WTC11 (cell line): ENCODE results near the gene KDM4B. TPM values are rescaled to one million over a fixed set of nuclear protein-coding genes. Genes with fewer than 3 reads are reported as not detected.
A peak's percentile ranks its signal among the peaks of the same experiment; 100 is the strongest.

Experiments used
- ATAC-seq: fragments of 200-7000 bp; cut with Tn5 transposase; 2 replicates; pipeline ENCODE4 v1.10.0; 2021; ENCODE audit warnings: mild to moderate bottlenecking, moderate library complexity
- CTCF ChIA-PET: fragments of 300-600 bp; sonication (Branson Sonifier 250); formaldehyde crosslinking; loops from one replicate; lab custom pipeline; 2021; ENCODE audit warnings: antibody characterized with exemption; lab: Charles Lee
- POLR2A ChIA-PET: fragments of 350-600 bp; sonication (Branson Sonifier 250); formaldehyde crosslinking; loops from one replicate; lab custom pipeline; 2021; ENCODE audit warnings: antibody characterized with exemption; lab: Charles Lee
- DNase-seq: peaks from one replicate; pipeline ENCODE4 v3.0.0; 2021; ENCODE audit warnings: low spot score
- H3K27ac Mint-ChIP-seq: 2 replicates; pipeline ENCODE4 v1.8.0; 2021; ENCODE audit warnings: mixed read lengths
- H3K27me3 Mint-ChIP-seq: 2 replicates; pipeline ENCODE4 v1.8.0; 2021; ENCODE audit warnings: low read depth, mild to moderate bottlenecking, moderate library complexity, mixed read lengths
- H3K36me3 Mint-ChIP-seq: 2 replicates; pipeline ENCODE4 v1.8.0; 2021; ENCODE audit warnings: mixed read lengths
- H3K4me1 Mint-ChIP-seq: 2 replicates; pipeline ENCODE4 v1.8.0; 2022; ENCODE audit warnings: mixed read lengths
- H3K4me3 Mint-ChIP-seq: 2 replicates; pipeline ENCODE4 v1.8.0; 2021; ENCODE audit warnings: mild to moderate bottlenecking, moderate library complexity, mixed read lengths
- H3K9me3 Mint-ChIP-seq: 2 replicates; pipeline ENCODE4 v1.8.0; 2021; ENCODE audit warnings: mixed read lengths
- ATF1 ChIP-seq: sonication (generic); formaldehyde crosslinking; IDR thresholded peaks from 2 replicates; pipeline ENCODE4 v1.8.1; 2023; ENCODE audit warnings: mild to moderate bottlenecking, moderate library complexity, missing genetic modification reagents
- RELA ChIP-seq: sonication (generic); formaldehyde crosslinking; IDR thresholded peaks from 2 replicates; pipeline ENCODE4 v1.8.1; 2022; ENCODE audit warnings: missing genetic modification reagents, mild to moderate bottlenecking, borderline replicate concordance
- TCF7 ChIP-seq: sonication (generic); formaldehyde crosslinking; IDR thresholded peaks from 2 replicates; pipeline ENCODE4 v1.8.0; 2022; ENCODE audit warnings: mild to moderate bottlenecking, low read depth, missing genetic modification reagents, moderate library complexity
- ZBTB21 ChIP-seq: sonication (generic); formaldehyde crosslinking; IDR thresholded peaks from 2 replicates; pipeline ENCODE4 v1.8.1; 2023; ENCODE audit warnings: mild to moderate bottlenecking, missing genetic modification reagents, borderline replicate concordance
- ZNF416 ChIP-seq: fragments of 250-450 bp; sonication (Bioruptor Pico); IDR thresholded peaks from 2 replicates; pipeline ENCODE4 v1.9.0; 2021; ENCODE audit warnings: mild to moderate bottlenecking, inconsistent platforms
- total RNA-seq: library from RNA; stranded (reverse); gene quantifications from 3 replicates; pipeline ENCODE4 v1.2.3, GENCODE V29; 2021
- TF ChIP-seq, protein P1 (sequence below): sonication (generic); formaldehyde crosslinking; IDR thresholded peaks from 2 replicates; pipeline ENCODE4 v1.8.0; 2022; ENCODE audit warnings: missing genetic modification reagents
- TF ChIP-seq, protein P2 (sequence below): sonication (generic); formaldehyde crosslinking; IDR thresholded peaks from 2 replicates; pipeline ENCODE4 v1.8.1; 2022; ENCODE audit warnings: low read depth, missing genetic modification reagents, borderline replicate concordance
- TF ChIP-seq, protein P3 (sequence below): fragments of 250-450 bp; sonication (Bioruptor Pico); IDR thresholded peaks from 2 replicates; pipeline ENCODE4 v2.1.2; 2022; ENCODE audit warnings: mild to moderate bottlenecking, moderate library complexity
- TF ChIP-seq, protein P4 (sequence below): fragments of 250-450 bp; sonication (Bioruptor Pico); IDR thresholded peaks from 2 replicates; pipeline ENCODE4 v1.9.0; 2021; ENCODE audit warnings: mild to moderate bottlenecking
- TF ChIP-seq, protein P5 (sequence below): sonication (generic); formaldehyde crosslinking; IDR thresholded peaks from 2 replicates; pipeline ENCODE4 v1.8.1; 2022; ENCODE audit warnings: mild to moderate bottlenecking, moderate library complexity, missing genetic modification reagents

Gene KDM4B
- total RNA-seq, 1 experiment from 2014 or later, result 43.2 TPM

DNA sequence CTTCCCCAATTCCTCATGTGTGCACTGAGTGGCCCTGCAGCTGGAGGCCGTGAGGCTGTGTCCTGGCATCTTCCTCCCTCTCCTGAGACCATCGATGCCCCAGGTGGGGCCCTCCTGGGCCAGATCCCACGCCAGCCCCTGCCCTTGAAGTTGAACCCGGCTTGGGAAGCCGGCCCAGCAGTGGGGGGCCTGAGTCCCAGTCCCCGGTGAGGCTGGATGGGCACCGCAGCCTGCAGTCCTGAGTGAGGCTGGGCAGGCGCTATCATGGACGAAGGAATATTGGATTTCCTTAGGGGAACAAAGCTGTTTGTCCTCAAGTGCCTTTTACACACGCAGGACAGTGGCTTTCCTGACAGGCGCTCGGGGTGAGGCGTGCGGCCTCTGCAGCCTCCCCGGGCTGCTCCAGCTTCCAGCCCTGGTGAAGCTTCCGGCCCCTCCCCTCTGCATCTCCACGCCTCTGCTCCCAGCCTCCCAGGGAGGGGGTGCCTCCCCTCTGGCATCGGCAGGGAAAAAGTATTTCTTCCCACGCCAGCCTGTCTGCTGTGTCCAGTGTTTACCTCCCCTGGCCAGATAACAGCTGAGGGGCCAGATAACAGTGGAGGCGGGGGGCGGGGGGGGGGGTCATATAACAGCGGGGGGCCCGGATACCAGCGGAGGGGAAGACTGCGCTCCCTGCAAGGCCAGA, 159.5 kb downstream of the KDM4B start:
- Mint-ChIP-seq H3K9me3 (no peaks in the 10 kb centered on the region), H3K36me3 (0 out of 2 replicates have a peak, but pooled peaks cover 3% of the 10 kb centered on the region), H3K4me1 (peaks cover 48% of the 10 kb centered on the region), H3K27ac (no peak overlapping the region), H3K27me3 (no peaks in the 10 kb centered on the region), H3K4me3 (no peak overlapping the region)
- ATAC-seq (peak; percentile 9; the same call in 1 of the 2 replicates), DNase-seq (no peak)
- ChIA-PET POLR2A (no interaction called here), CTCF (interaction anchor here (0.9 to 4.1 kb wide), 11 partner anchors 8 to 97 kb away, joined by 3 to 23 read pairs (median 5); no protein-coding TSS in a partner anchor)
- no peak for TF ChIP-seq ZNF416 (CRISPR knock-in tag)
- no peak for TF ChIP-seq ZBTB21 (CRISPR knock-in tag)
- no peak for TF ChIP-seq ATF1 (CRISPR knock-in tag)

DNA sequence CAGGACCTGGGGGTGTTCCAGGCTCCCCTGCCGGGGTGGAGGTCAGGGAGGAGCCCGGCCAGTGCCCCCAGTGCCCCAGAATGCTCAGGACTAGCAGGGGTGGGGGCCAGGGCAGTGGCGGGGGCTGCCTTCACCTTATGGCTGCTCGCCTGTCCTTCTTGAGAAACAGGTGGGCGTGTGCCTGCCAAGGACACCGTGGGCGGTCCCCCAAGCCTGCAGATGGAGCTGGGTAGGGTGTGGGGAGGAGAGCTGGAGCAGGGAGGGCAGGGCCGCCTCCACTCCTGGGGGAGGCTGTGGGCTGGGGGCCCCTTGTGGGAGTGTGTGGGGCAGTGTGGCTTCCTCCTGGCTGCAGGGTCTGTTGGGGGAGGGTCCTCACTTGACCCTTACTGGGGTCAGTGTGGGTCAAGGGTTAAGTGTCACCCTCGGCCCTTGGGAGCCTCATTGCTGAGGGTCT, 160.1 kb downstream of the KDM4B start:
- TF ChIP-seq, protein P1, sequence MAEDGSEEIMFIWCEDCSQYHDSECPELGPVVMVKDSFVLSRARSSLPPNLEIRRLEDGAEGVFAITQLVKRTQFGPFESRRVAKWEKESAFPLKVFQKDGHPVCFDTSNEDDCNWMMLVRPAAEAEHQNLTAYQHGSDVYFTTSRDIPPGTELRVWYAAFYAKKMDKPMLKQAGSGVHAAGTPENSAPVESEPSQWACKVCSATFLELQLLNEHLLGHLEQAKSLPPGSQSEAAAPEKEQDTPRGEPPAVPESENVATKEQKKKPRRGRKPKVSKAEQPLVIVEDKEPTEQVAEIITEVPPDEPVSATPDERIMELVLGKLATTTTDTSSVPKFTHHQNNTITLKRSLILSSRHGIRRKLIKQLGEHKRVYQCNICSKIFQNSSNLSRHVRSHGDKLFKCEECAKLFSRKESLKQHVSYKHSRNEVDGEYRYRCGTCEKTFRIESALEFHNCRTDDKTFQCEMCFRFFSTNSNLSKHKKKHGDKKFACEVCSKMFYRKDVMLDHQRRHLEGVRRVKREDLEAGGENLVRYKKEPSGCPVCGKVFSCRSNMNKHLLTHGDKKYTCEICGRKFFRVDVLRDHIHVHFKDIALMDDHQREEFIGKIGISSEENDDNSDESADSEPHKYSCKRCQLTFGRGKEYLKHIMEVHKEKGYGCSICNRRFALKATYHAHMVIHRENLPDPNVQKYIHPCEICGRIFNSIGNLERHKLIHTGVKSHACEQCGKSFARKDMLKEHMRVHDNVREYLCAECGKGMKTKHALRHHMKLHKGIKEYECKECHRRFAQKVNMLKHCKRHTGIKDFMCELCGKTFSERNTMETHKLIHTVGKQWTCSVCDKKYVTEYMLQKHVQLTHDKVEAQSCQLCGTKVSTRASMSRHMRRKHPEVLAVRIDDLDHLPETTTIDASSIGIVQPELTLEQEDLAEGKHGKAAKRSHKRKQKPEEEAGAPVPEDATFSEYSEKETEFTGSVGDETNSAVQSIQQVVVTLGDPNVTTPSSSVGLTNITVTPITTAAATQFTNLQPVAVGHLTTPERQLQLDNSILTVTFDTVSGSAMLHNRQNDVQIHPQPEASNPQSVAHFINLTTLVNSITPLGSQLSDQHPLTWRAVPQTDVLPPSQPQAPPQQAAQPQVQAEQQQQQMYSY (CRISPR knock-in tag), result no peak
- TF ChIP-seq, protein P2, sequence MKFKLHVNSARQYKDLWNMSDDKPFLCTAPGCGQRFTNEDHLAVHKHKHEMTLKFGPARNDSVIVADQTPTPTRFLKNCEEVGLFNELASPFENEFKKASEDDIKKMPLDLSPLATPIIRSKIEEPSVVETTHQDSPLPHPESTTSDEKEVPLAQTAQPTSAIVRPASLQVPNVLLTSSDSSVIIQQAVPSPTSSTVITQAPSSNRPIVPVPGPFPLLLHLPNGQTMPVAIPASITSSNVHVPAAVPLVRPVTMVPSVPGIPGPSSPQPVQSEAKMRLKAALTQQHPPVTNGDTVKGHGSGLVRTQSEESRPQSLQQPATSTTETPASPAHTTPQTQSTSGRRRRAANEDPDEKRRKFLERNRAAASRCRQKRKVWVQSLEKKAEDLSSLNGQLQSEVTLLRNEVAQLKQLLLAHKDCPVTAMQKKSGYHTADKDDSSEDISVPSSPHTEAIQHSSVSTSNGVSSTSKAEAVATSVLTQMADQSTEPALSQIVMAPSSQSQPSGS (CRISPR knock-in tag), result no peak
- TF ChIP-seq, protein P3, sequence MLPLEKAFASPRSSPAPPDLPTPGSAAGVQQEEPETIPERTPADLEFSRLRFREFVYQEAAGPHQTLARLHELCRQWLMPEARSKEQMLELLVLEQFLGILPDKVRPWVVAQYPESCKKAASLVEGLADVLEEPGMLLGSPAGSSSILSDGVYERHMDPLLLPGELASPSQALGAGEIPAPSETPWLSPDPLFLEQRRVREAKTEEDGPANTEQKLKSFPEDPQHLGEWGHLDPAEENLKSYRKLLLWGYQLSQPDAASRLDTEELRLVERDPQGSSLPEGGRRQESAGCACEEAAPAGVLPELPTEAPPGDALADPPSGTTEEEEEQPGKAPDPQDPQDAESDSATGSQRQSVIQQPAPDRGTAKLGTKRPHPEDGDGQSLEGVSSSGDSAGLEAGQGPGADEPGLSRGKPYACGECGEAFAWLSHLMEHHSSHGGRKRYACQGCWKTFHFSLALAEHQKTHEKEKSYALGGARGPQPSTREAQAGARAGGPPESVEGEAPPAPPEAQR (CRISPR knock-in tag), result no peak
- TF ChIP-seq, protein P4, sequence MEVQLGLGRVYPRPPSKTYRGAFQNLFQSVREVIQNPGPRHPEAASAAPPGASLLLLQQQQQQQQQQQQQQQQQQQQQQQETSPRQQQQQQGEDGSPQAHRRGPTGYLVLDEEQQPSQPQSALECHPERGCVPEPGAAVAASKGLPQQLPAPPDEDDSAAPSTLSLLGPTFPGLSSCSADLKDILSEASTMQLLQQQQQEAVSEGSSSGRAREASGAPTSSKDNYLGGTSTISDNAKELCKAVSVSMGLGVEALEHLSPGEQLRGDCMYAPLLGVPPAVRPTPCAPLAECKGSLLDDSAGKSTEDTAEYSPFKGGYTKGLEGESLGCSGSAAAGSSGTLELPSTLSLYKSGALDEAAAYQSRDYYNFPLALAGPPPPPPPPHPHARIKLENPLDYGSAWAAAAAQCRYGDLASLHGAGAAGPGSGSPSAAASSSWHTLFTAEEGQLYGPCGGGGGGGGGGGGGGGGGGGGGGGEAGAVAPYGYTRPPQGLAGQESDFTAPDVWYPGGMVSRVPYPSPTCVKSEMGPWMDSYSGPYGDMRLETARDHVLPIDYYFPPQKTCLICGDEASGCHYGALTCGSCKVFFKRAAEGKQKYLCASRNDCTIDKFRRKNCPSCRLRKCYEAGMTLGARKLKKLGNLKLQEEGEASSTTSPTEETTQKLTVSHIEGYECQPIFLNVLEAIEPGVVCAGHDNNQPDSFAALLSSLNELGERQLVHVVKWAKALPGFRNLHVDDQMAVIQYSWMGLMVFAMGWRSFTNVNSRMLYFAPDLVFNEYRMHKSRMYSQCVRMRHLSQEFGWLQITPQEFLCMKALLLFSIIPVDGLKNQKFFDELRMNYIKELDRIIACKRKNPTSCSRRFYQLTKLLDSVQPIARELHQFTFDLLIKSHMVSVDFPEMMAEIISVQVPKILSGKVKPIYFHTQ, result no peak
- TF ChIP-seq RELA (CRISPR knock-in tag) (no peak), TCF7 (CRISPR knock-in tag) (no peak)
- TF ChIP-seq, protein P5, sequence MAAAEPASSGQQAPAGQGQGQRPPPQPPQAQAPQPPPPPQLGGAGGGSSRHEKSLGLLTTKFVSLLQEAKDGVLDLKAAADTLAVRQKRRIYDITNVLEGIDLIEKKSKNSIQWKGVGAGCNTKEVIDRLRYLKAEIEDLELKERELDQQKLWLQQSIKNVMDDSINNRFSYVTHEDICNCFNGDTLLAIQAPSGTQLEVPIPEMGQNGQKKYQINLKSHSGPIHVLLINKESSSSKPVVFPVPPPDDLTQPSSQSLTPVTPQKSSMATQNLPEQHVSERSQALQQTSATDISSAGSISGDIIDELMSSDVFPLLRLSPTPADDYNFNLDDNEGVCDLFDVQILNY (CRISPR knock-in tag), result no peak
- no peak overlapping the region for H3K27ac Mint-ChIP-seq
- no peak for ATAC-seq
- POLR2A ChIA-PET, result no interaction called here
- H3K4me1 Mint-ChIP-seq, result peaks cover 42% of the 10 kb centered on the region
- no peaks in the 10 kb centered on the region for H3K9me3 Mint-ChIP-seq
- no peaks in the 10 kb centered on the region for H3K36me3 Mint-ChIP-seq
- no peaks in the 10 kb centered on the region for H3K27me3 Mint-ChIP-seq
- CTCF ChIA-PET, result interaction anchor here (0.9 to 4.1 kb wide), 7 partner anchors 9 to 81 kb away, joined by 4 to 23 read pairs (median 8); no protein-coding TSS in a partner anchor
- no peak overlapping the region for H3K4me3 Mint-ChIP-seq
- DNase-seq, result no peak
